COR-L47 (cell line): ENCODE measurements around the gene F11R.
"Not testable (repeated sequence)": the region's sequence is repeated elsewhere in the genome, so short reads cannot be mapped to it uniquely, and the experiment has no call there.

Source experiments
- DNase-seq: peaks from one replicate; lab custom pipeline; 2025; lab: John Stamatoyannopoulos, UW

F11R gene

GRCh38 chr1:161013131-161013487 lies 7.8 kb downstream of the F11R start:
- no peak for DNase-seq

- no peak for DNase-seq
Measured at GRCh38 chr1:161012420-161012819, 8.5 kb downstream of the F11R start.

- DNase-seq: no peak
Measured at GRCh38 chr1:161009602-161010211, 11.2 kb downstream of the F11R start.

GRCh38 chr1:161008869-161009510 lies 12.0 kb downstream of the F11R start:
- DNase-seq: no peak

GRCh38 chr1:161007369-161007768 lies 13.6 kb downstream of the F11R start:
- no peak for DNase-seq

- DNase-seq: no peak
Measured at GRCh38 chr1:161006563-161006962, 14.4 kb downstream of the F11R start.

GRCh38 chr1:161001525-161001924 lies 19.4 kb downstream of the F11R start:
- DNase-seq: no peak

- no peak for DNase-seq
Measured at GRCh38 chr1:161000736-161001480, 20.0 kb downstream of the F11R start.

GRCh38 chr1:160999376-160999775 lies 21.6 kb downstream of the F11R start:
- no peak for DNase-seq

GRCh38 chr1:160997323-160998038 lies 23.5 kb downstream of the F11R start:
- peak; percentile 21 for DNase-seq

GRCh38 chr1:160996178-160996577 lies 24.8 kb downstream of the F11R start:
- DNase-seq: no peak

GRCh38 chr1:160993544-160994193 lies 27.3 kb downstream of the F11R start:
- no peak for DNase-seq

- not testable (repeated sequence) for DNase-seq
Measured at GRCh38 chr1:160992036-160992435, 28.9 kb downstream of the F11R start.

GRCh38 chr1:160987359-160988050 lies 33.4 kb downstream of the F11R start:
- no peak for DNase-seq

- no peak for DNase-seq
Measured at GRCh38 chr1:160985723-160986122, 35.2 kb downstream of the F11R start.

- no peak for DNase-seq
Measured at GRCh38 chr1:160981584-160982411, 39.2 kb downstream of the F11R start.

- DNase-seq: no peak
Measured at GRCh38 chr1:160979286-160979685, 41.7 kb downstream of the F11R start.

GRCh38 chr1:160978510-160978927 lies 42.4 kb downstream of the F11R start:
- DNase-seq: peak; percentile 29

GRCh38 chr1:160975026-160975425 lies 45.9 kb downstream of the F11R start:
- DNase-seq: no peak

GRCh38 chr1:160973491-160973890 lies 47.5 kb downstream of the F11R start:
- DNase-seq: no peak

- no peak for DNase-seq
Measured at GRCh38 chr1:160972939-160973338, 48.0 kb downstream of the F11R start.
